ENCODE results near the gene MYBBP1A. TPM values are rescaled to one million over a fixed set of nuclear protein-coding genes. Genes with fewer than 3 reads are reported as not detected.

Gene MYBBP1A
- total and polyA plus RNA-seq, 2 of the 8 experiments (the other 6 are each of a cell fraction or from before 2014, with no cell fraction given): 46.8 to 151 TPM

DNA sequence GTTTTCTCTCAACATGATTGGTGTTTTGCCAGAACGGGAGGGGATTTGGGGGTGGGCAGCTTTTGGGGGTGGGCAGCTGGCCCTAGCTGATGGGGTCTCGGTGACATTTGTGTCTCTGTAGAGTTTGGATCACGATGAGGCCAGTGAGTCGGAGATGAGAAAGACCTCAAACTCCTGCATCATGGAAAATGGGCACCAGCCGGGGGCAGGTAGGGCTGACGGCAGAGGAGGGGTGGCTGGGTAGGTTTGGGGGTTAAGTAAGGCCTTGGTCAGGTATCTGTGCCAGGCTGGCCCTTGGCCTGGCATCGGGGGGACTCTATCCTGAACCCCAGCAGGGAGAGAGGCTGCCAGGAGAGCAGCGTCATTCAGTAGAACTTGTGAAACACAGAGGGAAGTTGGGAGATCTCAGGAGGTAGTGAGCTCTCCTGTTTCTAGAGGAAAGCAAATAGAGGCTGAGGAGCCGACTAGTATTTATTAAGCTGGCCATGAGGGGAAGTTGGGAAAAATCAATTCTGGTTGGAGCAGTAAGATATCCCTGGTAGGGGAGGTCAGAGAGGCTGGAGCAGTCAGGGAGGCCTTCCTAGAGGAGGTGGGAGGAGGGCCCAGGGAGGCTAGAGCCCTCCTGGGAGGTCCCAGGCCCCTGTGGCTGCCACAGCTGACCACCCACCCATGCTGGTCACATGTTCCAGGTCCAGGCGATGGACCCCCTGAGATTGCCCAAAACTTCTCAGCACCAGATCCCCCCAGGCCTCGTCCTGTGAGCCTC is 37.2 kb upstream of the MYBBP1A start (continued):
- TF ChIP-seq CHD7 (IDR thresholded peaks at IDR 0.05; ENCODE audit: insufficient replicate concordance, low read length): no peak
